RPMI7951 (cell line): ENCODE data around the gene TLR8. TPM values are rescaled to one million over a fixed set of nuclear protein-coding genes. Genes with fewer than 3 reads are reported as not detected.

Experiments used
- DNase-seq: peaks from one replicate; pipeline ENCODE4 v3.0.0-alpha.2; 2012; ENCODE audit warnings: low read depth
- total RNA-seq: library from RNA; depleted of rRNA; stranded (reverse); fragments of >200 nt; shearing (Covaris generic); gene quantifications from 2 replicates; pipeline ENCODE4 v1.2.3, GENCODE V29; 2014; rRNA removed

Gene TLR8
- not detected in 2 replicates for total RNA-seq

DNA sequence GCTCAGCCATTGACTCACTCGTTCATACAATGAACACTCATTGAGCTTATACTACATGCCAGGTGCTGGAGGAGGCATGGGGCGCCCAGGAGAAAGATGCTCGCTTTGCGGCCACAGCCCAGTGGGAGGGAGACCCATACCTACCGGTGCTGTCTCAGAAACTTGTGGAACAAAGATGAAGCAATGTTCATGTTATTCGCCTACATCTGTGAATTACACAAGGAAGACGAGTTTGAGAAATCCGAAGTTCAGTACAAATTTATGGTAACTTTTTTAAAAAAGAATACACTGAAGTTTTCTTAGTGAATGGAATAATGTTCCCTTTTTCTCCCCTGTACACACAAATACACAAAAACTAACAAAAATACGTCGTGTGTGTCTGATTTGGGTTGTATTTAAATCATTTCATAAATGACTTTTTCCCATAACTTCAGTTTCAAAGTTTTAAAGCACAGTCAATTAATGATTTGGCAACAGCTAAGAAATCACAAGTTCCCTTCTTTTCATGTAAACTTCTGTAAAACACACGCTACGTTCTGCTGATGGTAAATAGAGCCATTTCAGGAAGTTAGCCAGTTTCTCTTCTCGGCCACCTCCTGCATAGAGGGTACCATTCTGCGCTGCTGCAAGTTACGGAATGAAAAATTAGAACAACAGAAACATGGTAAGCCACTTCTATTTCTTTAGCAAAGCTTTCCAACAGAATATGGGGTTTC lies at the start of gene TLR8:
Gene TLR8, plus strand, starts transcription at position 575 of the 716 bp plus-strand sequence. Its CDS starts 87 bp downstream, at position 662.
- DNase-seq = no peak

DNA sequence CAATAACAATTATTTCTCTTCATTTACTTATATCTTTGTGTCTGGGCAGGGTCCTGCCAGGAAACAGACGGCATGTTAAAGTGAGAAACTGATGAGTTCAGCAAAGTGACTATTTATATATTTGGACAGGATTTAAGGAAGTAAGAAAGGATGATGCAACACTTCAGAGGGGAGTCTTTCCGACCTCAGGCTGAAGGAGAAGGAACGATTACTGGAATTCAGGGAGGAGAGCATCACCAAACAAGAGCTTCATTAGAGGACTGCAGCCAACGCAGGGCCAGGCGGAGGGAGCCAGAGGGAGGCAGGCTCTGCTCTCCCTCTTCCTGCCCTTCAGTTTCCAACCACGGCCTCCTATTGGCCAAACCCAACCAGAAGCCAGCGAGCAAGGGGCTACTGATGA lies 41.1 kb upstream of the TLR8 start:
- no peak for DNase-seq

DNA sequence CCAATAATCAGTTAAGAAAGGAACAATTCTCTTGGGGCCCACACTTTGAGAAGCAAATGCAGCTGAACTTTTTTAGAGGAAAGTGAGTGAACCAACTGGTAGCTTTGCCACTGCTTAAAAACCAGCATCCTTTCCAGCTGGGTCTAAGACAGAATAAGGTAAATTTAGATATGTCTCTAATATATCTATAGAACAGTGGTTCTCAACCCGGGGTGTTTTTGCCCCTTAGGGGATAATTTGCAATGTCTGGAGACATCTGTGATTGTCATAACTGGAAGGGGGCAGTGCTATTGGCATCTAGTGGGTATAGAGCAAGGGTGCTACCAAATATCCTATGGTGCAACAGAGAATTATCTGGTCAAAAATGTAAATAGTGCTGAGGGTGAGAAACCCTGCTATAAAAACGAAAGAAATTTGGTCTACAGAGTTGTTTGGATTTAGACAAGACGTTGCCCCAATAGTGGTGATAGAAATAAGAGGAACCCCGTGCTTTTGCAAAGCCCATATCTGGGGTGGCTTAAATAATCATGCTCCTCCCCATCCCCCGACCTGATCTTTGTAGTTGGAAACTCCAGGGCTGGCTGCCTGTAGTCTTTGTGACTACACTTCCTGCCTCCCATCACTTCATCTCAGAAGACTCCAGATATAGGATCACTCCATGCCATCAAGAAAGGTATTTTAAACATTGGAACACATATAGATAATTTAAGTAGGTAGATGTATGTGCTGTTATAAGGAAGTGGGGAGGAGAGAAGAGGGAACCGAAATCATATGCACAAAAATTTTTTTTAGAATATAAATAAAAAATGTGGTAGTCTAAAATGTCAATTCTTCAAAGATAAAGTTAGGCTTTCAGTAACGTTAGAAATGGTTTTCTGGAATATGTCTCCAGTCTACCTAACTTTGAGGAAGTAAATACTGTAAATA lies 39.7 kb upstream of the TLR8 start, which contains the start of gene TLR7:
Gene TLR7, plus strand, starts transcription at position 622 of the 927 bp plus-strand sequence. CDS start 507 bp downstream, outside the sequence.
- DNase-seq = no peak

DNA sequence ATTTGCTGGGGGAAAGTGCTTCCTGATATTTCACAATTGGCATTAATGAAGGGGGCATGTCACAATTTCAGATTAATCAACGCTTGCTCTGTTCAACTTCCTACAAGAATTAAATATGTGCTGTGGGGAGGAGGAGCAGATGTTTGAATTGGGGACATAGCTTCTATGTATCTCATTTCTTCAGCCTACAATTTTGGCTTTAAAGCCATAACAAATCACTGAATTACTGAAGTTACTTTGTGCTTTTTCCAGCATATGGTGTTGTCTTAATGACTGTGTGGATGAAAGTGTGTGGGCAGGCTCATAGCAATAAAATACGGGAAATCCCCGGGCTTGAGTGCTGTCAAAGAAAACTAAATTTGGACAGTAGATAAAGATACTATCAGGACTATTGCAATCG lies 38.7 kb upstream of the TLR8 start:
- peak; percentile 3 for DNase-seq

DNA sequence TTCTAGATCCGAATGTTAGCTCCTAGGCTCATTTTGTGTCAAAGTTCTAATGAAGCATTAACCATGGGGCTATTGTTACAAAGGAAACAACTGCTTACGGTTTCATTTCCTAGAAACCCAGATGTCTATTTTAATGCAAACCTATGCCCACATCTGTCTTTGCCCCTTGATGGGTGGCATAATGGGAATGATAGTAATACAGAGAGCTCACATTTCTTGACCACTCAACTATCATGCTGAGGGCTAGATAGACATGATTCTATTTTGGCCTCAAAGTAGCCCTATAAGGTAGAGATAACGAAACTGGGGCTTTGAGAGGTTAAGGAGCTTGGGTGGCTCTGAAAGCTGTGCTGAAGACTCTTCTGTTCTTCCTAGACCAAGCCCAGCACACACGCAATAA lies 37.7 kb upstream of the TLR8 start:
- DNase-seq = no peak

DNA sequence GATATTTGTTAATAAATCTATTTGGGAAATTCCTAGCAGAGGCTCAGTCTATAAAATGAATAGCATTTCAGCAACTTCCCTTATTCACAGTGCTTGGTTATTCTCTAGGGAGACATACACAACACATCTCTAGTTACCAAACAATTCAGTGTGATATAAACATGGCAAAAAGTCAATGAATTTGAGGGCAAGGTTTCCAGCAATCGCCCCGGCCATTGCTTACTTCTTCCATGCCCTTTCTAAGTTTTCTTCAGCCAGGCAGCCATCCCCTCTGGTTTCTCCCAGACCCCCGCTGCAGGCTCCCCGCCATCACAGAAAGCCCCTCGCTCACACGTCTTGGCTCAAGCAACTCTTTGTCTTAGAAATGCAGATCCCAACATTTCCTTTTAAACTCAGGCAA lies 35.2 kb upstream of the TLR8 start:
- DNase-seq = no peak

DNA sequence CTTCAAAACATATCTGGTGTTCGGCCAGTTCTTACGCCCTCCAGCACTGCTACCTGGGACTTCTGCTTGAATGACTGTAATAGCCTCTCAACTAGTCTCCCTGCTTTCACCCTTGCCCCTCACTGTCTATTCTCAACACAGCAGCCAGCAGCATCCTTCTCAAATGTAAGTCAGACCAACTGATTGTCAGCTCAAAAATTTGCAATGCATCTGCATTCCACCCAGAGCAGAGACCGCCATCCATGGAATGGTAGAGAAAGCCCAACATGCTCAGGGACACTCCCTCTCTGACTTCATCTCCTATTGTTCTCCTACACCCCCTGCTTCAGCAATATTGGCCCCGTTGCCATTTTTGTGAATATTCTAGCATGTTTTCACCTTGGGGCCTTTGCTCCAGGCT lies 33.7 kb upstream of the TLR8 start:
- DNase-seq = no peak

DNA sequence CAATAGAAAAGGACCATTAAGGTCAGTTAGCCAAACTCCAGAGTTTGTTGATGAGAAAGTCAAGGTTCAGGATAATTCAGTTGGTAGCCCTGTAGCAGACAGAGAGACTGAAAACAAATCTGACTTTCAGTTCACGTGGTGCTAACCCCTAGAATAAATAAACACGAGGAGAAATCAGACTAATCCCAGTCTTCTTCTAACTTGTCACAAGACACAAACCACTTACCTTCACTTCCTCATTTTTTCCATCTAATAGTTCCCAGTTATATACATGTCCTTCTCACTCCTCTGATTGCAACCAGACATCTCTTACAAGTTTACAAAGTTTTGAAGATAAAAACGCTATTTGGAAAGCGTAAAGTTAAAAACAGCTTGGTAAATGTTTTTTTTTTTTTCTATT lies 31.8 kb upstream of the TLR8 start:
- no peak for DNase-seq

DNA sequence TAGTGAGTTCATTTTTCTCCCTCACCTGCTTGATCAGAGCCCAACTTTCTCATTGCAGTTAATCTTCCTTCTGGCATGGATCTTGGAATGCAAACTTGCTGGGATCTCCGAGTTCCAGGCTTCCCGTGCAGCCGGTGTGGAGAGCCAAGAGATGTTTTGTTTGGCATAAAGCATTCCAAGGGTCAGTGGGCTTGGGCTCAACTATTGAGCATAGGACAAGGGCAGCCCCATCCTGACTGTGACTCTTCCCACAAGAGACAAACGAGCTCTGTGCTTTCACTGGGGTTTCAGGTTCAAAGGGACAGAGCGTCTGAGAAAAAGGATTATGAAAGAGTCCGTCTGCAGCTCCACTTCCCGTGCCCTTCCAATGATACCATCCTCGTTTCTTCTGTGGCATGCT lies 29.0 kb upstream of the TLR8 start:
- peak; percentile 13 for DNase-seq

DNA sequence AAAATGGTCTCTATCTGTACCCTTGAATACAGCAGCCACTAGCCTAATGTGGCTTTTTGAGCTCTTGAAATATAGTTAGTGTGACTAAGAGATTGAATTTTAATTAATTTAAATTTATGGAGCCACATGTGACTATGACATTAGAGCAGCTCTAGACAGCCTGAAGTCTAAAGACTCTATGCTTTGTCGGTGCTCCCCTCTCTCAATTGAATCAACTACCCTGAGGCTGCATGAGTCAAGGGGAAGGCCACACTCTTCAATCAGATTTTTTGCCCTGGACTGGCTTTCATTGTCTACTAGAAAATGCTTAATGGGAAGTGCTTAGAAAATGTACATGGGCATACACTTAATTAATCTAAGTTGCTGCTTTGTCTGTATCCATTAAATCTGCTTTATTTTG lies 27.9 kb upstream of the TLR8 start:
- peak; percentile 62 for DNase-seq

DNA sequence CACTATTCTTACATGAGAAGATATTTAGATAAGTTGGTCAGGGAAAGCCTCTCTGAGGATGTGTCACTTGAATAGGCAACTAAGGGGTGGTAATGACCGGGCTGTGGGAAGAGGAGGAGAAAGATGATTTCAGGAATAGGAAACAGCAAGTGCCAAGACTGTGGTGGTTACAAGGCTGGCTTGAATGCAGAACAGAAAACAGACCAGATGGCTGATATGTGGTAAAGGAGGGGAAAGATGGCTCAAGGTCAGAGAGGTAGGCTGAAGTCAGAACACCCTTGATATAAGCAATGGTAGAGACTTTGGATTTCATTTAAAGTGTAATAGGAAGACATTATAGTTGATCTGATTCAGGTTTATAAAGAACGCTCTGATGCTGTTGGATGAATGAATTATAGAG lies 24.5 kb upstream of the TLR8 start:
- DNase-seq = no peak

DNA sequence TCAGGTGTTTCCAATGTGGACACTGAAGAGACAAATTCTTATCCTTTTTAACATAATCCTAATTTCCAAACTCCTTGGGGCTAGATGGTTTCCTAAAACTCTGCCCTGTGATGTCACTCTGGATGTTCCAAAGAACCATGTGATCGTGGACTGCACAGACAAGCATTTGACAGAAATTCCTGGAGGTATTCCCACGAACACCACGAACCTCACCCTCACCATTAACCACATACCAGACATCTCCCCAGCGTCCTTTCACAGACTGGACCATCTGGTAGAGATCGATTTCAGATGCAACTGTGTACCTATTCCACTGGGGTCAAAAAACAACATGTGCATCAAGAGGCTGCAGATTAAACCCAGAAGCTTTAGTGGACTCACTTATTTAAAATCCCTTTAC lies 20.9 kb upstream of the TLR8 start:
- no peak for DNase-seq

DNA sequence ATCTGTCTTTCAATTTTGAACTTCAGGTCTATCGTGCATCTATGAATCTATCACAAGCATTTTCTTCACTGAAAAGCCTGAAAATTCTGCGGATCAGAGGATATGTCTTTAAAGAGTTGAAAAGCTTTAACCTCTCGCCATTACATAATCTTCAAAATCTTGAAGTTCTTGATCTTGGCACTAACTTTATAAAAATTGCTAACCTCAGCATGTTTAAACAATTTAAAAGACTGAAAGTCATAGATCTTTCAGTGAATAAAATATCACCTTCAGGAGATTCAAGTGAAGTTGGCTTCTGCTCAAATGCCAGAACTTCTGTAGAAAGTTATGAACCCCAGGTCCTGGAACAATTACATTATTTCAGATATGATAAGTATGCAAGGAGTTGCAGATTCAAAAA lies 19.9 kb upstream of the TLR8 start:
- DNase-seq = no peak

DNA sequence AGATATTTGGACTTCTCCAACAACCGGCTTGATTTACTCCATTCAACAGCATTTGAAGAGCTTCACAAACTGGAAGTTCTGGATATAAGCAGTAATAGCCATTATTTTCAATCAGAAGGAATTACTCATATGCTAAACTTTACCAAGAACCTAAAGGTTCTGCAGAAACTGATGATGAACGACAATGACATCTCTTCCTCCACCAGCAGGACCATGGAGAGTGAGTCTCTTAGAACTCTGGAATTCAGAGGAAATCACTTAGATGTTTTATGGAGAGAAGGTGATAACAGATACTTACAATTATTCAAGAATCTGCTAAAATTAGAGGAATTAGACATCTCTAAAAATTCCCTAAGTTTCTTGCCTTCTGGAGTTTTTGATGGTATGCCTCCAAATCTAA lies 19.3 kb upstream of the TLR8 start:
- no peak for DNase-seq

DNA sequence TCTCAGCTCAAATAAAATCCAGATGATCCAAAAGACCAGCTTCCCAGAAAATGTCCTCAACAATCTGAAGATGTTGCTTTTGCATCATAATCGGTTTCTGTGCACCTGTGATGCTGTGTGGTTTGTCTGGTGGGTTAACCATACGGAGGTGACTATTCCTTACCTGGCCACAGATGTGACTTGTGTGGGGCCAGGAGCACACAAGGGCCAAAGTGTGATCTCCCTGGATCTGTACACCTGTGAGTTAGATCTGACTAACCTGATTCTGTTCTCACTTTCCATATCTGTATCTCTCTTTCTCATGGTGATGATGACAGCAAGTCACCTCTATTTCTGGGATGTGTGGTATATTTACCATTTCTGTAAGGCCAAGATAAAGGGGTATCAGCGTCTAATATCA lies 18.7 kb upstream of the TLR8 start:
- DNase-seq = no peak

DNA sequence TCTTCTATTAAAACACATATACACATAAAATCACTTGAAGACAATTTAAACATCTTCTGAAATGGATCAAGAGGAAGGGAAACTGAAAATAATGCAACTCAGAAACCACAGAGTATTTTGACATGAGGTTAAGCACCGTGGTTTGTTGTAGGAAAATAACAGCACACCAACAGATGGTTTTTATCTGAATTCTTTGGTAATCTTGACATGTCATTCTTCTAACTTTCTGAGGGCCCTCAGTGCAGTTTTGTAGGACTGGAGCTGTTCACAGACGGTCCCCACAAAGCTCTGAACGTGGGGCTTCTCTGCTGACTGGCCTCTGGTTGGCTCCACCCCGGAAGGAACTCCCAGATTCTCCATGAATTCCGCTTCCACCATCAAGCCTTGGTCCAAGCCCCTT lies 16.0 kb upstream of the TLR8 start:
- peak; percentile 27 for DNase-seq

DNA sequence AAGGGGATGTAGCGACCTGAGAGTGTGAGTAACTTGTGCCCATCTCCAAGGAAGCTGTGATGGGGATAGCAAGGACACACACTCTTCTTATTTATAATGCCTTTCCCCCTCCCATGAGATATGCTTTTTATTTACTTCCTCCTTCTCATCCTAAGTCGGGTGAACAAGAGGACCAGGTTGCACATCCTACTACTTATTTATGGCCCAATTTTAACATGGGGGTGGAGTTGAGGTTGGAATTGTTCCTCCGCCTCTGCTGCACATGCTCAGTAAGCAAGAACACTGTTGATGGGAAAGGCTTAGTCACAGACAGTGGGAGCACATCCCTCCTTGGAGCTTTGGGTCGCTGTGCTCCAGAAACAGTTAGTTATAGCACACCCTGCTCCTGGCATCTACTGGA lies 15.2 kb upstream of the TLR8 start:
- DNase-seq = no peak

DNA sequence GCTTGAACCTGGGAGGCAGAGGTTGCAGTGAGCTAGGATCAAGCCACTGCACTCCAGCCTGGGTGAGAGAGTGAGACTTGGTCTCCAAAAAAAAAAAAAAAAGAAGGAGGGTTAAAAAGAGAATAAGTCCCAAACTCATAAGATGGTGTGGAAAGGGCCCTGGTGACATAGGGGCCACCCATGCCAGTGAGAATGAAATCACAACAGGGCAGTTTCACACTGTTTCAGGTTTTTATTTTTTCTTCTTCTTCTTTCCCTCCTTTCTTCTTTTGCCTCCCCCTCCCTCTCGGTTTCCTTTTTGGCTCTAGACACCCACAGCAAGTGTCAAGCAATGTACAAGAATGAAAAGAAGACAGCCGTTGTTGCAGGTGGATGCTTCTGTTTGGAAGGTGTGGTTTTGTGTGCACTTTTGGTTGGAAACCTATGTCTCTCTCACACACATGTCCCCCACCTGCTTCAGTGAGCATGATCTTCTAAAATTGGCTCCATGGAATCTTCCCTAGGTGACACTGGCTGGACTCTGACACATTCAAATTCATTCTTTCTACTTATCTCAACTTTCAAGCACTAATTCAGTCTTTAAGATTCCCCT lies 14.4 kb upstream of the TLR8 start:
- DNase-seq = no peak

DNA sequence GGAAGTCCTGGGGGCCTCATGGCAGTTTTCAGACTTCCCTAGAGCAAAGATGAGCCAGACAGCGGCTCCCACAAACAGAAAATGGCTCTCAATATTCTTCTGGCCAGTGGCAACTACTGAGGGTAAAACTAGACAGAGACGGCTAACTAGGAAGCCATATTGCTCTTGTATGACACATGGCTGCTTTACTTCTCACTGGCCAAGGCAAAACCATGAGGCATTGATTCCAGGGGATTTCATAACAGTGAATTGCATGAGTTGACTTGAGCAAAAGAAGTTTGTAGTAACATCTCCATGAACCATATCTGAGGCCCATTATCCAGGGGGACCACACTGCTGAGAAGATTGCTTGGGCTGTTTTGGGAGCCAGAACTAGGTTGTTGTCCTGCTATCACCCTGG lies 13.7 kb upstream of the TLR8 start:
- DNase-seq = no peak

DNA sequence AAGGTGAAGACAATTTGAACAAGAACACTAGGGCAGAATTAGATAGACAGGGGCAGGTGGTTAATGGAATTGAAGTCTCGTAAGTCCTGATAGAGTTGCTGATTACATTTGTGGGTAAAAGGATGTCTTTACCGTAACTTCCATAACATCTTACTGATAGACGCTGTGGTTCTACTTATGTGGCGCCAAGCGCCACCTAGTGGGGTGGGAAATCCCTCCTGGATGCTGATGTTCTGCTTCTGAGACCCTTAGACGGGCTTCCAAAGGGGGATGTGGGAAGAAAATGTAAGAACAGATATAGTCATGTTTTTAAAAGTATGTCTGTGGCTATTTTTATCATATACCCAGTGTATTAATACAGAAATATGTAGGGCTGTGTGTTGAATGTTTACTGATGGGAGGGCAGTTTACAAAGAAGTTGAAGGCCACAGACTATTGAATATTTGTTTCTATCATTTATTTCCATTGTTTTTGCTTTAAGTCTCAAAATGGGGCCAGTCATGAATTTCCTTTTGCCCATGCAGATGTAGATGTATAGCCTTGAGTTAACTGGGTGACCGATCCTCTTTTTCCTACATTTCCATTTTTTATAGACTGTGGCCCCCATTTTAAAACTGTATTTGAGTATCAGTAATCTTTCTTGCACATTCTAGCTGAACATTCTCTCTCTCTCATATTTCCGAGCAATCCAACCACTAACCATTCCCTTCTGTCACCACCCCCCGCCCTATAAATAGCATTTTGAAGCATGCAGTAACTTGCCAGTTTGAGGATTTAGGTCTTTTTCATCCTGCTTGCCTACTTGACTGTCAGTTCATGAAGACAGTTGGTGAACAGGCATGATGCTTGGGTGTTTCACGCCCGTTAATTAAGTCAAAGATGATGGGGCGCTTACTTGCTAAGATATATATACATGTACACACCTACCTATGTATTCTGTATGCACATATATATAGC lies 12.1 kb upstream of the TLR8 start:
- peak; percentile 52 for DNase-seq

DNA sequence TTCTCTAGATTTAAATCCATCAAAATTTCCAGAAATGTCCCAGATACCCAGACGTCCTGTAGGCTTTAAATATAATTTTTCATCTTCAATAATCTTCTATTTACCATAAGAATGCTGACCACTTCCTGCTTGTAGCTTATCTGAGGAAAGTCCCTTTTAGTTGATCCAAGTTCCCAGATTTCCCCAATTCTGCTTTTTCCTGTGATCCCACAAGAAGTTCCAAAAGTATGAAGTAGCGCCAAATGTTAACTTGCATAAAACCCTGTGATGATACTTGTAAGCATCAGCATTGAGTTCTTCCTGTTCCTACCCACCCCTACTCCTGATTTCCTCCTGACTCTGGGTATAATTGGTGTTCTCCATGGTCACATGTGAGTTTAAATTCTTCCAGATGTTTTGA lies 10.6 kb upstream of the TLR8 start:
- peak; percentile 13 for DNase-seq
